ENCODE data around the gene CAMK1D.

DNA sequence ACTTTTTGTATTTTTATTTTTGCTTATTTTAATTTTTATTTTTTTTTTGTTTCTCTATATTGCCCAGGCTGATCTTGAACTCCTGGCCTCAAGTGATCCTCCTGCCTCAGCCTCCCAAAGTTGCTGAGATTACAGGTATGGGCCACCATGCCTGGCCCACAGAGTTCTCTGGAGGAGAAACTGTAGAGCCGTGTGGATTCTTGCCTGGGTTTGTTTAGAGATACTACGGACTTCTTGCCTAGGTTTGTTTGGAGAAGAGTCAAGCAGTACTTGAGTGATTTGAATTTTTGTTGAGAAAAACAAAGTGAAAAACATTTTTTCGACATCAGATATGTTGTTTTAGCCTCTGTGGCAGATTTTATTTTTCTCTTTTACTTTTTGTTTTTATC lies 99.0 kb downstream of the CAMK1D start:
- TF ChIP-seq, protein P1, sequence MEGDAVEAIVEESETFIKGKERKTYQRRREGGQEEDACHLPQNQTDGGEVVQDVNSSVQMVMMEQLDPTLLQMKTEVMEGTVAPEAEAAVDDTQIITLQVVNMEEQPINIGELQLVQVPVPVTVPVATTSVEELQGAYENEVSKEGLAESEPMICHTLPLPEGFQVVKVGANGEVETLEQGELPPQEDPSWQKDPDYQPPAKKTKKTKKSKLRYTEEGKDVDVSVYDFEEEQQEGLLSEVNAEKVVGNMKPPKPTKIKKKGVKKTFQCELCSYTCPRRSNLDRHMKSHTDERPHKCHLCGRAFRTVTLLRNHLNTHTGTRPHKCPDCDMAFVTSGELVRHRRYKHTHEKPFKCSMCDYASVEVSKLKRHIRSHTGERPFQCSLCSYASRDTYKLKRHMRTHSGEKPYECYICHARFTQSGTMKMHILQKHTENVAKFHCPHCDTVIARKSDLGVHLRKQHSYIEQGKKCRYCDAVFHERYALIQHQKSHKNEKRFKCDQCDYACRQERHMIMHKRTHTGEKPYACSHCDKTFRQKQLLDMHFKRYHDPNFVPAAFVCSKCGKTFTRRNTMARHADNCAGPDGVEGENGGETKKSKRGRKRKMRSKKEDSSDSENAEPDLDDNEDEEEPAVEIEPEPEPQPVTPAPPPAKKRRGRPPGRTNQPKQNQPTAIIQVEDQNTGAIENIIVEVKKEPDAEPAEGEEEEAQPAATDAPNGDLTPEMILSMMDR (IDR thresholded peaks at IDR 0.05), result no peak
- TF ChIP-seq POLR2A (IDR thresholded peaks at IDR 0.05), result no peak

Data from right lobe of liver (tissue), 4 donors.